RCC 7860 (cell line): Measurements from ENCODE around the gene SDHB.

Experiments
- DNase-seq: peaks from one replicate; pipeline ENCODE4 v3.0.0-alpha.2; 2015; ENCODE audit warnings: low spot score
- FAIRE-seq: peaks from 2 replicates; lab custom pipeline; 2012; peaks lifted over from hg19 to GRCh38; lab: Jason Lieb, UNC

SDHB gene

DNA sequence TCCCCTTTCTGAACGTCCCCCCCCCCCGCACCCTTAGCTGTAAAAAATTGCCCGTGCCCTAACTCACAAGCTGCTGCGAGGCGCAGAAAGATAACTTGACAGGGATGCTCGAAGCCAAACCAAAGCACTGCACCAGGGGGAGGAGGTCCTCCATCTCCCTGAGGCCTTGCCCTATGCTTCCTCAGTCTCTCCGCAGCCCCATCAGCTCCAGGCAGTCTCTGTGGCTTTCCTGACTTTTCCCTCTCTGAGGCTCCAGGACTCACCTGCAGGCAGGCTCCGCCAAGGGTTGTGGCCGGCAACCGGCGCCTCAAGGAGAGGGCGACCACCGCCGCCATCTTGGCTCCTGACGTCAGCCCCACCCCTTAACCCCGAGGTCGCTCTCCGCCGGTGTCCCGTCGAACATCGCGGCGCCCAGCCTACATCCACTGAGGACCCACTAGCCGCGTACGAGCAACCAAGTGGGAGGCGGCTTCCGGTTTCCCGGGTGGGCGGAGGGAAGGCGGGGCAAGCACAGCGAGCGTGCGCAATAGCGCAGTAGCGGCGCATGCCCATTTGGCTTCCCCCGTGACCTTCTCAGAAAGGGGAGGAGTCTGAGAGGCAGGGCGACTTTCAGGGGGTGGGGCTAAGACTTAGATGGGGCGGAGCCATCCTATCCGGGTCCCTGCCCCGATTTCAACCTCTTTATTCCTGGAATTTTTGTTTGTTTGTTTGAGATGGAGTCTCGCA lies at the start of gene SDHB:
TSS of gene SDHB (minus strand) at position 348 of the 726 bp plus-strand sequence. CDS start at position 335, 13 bp downstream.
- peak; percentile 95 for DNase-seq
- FAIRE-seq, result peak; percentile 93

DNA sequence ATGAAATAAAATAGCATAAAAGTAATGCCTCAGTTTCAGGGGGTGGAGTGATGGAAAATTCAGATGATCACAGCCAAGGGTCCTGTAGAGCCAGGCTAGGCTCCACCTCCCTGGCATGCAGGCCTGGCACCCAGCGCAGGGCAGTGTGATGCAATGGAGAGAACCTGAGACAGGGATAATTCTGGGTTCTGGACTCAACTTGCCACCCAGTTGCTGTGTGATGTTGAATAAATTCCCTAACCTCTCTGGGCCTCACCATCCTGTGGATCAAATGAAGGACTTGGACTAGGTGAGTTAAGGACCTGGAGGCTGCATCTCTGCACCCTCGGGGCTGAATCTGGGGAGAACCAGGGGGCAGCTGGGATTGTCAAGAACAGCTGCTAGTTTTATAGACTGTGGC lies 48.4 kb upstream of the SDHB start:
- FAIRE-seq (no peak), DNase-seq (no peak)

DNA sequence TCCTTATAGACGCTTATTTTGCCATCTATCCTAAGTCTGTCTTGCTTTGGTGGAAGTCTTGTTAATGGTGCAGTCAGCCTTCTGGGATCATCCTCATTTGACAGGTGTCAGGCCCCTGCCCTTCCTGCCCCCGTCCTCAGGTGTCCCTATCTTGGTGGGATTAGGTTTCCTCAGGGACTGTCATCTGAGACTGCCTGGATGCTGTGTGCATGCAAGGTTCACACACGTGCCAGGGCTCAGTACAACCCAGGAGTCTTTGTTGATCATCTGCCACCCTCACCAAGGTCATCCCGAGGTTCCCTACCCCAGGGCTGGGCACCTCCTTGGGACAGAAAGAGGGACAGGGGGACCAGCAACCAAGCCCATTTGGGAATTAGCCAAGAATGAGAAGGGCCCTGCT lies 47.4 kb upstream of the SDHB start:
- FAIRE-seq (no peak), DNase-seq (no peak)

DNA sequence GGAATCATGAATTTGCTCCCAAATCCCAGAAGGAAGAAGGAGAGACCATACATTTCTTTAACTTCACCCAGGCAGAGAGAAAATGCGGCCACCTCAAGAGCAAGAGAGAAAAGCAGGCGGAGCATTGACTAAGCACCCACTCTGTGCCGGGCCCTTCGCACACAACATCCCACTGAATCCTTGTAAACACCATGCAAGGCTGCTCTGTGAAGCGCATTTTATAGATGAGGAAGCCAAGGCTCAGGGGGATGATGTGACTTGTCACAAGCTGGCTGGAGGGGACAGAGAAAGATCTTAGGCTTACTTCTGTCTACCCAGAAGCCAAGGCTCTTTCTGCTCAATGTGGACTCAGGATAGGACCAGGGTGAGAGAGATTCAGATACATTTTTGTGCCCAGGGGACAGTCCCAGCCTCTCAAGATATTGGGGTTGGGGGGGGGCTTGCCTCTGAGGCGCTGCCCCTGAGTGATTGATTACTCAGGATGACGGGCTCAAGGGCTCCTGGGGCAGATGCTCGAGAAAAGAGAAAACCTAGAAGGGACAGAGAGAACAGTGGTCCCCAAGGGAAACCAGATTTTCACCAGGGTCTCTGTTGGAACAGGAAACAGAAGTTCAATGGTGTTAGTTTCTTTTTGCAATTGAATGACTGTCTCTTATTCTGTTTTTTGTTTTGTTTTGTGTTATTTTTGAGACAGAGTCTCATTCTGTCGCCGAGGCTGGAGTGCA lies 45.9 kb upstream of the SDHB start:
- no peak for FAIRE-seq
- DNase-seq, result no peak

DNA sequence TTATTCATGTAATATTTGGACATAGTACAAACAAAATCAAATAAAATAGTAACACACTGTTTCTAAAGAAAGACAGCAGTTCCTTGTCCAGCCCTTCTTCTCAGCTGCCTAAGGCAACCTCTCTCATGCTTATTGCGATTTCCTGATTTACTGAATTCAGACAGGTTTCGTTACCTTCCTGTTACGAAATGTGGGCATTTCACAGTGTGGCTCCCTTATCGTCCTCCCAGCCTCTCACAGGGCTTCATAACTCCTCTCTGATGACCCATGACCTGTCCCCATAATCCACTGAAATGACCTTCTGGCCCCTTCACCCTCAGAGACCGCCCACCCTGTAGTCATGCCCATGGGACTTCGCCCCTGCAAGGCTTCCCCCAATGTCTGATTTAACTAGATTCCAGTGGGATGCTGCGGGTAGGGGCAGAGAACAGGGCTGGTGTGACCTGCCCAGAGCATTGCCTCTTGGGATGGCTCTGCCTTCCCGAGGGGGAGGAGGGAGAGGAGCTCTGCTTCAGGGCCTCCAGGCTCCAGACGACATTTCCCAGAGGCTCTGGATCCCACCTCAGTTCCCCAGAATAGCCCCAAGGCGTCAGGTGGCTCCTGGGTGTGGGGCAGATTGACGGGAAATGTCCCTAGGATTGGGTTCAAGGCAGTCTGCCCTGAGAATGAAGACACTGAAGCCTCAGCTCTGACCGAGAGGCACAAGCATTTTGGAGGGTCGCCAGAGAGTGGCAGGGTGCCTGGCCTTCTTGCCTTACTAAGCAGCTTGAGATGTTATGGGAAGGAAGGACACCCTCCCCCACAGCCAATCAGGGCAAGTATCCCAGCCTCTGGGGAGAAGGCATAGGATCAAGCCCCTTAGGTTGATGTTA lies 44.9 kb upstream of the SDHB start:
- DNase-seq (no peak), FAIRE-seq (no peak)

DNA sequence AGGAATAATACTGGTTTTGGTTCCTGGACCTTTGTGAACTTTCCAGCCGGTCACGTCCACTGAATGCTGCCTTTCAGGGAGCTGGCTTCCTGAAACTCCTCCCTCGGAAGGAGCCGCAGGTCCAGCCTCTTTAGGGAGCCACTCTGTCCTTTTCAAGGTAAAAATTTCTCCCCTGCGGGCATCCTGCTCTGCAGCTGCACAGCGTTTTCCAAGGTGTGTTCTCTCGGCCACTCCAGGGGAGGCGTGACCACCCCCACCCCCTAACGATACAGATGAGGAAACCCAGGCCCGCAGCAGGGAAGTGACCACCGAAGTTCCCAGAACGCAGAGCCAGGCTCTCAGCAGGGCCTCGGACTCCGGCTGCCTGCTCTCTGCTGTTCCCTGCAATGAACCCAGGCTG lies 44.0 kb upstream of the SDHB start:
- FAIRE-seq (no peak), DNase-seq (no peak)

DNA sequence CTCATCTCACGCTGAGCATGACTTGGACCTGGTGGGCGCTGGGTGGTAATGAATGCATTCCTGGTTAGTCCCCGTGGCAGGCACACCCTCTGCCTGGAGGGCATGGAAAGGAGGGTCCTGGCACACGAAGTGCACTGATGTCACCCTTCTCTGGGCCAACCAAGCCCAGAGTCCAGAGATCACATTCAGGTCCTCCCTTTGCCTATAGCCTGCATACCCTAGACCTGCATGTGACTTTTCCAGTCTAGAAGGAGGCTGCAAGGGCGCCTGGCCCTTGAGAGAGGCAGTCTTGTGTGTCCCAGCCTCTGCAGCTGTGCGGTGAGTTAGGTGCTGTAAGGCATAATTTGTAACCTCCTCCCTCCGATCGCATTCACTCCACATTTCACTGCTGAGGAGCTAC lies 43.3 kb upstream of the SDHB start:
- FAIRE-seq (no peak), DNase-seq (no peak)

DNA sequence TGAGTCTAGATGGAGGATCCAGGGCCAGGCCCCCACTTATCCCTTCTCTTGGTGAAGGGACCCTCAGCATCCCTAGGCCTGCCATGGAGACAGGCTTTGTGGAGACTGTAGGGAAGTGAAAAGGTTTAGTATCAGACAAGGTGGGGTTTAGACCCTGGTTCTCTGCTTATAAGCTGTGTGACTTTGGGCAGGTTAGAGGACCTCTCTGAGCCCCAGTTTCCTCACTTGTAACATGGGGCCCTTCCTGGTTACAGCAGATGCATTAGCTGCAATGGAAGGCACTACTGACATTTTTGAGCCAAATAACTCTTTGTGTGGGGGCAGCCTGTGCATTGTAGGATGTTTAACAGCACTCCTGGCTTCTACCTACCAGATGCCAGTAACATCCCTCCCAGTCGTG lies 42.8 kb upstream of the SDHB start:
- DNase-seq (no peak), FAIRE-seq (no peak)

DNA sequence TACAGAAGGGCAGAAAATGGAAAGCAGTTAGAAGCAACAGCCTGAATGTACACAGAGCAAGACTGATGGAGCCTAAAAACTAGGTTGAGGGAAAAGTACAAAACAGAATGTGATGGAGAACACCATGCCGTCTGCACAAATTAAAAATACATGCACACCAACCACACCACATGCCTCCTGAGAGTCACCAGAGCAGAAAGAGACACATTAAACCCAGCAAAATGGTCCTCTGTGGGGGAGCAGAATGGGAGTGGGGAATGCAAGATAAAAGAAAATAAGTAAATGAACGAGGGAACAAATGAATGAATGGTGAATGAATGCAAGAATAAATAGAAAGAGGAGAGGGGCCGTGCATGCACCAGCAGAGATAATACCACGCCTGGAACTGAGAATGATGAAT lies 41.3 kb upstream of the SDHB start:
- DNase-seq (no peak), FAIRE-seq (no peak)

DNA sequence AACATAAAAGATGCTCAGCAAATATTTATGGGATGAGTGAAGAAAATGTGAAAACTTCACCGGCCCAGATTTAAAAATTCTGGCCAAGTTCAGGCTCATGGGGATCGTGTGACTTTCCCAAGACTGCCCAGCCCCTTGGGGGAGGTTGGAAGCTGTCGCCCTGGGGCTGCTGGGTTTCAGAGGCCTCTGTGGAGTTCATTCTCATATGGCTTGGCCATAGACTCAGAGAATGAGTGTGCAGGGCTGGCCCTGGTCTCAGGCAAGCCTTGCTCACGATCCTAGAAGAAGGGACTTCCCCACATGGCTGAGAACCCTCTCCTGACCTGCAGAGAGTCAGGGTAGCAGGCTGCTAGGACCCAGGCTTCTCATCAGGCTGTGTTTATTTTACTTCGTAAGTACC lies 40.8 kb upstream of the SDHB start:
- DNase-seq (no peak), FAIRE-seq (no peak)

DNA sequence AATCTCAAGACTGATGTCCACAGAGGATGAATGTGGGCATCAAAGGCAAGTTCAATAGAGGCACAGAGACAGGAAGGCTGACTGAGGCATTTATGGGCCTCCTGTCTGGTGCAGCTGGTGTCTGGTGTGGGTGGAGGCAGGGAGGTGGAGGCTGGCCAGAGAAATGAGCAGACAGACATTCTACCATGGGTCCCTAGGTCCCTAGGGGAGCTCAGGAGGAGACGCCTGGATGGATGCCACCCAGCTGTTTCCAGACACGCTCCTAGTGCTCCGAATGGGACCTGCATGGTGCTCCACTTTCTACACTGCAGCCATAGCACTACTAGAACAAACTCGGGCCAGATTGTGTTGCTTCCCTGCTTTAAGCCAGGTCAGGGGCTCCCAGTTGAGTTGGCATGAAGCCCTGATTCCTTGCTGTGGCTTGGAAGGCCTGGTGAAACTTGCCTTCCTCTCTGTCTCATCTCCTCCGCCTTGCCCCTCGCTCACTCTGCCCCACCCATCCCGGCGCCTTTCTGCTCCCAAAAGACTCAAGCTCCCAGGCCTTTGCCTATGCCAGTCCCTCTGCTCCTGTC lies 40.1 kb upstream of the SDHB start:
- FAIRE-seq, result no peak
- no peak for DNase-seq

DNA sequence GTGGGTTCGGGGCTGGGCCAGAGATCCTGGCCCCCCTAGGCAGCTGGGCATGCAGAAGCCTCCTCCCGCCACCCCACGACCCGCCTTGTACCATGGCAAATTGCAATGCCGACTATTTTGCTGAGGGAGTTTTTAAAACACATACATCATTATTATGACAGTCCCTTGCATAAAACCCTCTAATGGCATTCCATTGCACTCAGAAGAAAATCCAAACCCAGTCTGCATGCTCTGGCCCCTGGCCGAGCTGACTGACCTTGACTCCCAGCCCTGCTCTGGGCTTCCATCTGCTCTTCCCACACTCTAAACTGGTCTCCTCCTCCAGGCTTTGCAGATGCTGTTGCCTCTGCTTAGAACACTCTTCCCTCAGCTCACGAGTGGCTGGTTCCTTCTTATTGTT lies 37.4 kb upstream of the SDHB start:
- DNase-seq (no peak), FAIRE-seq (no peak)

DNA sequence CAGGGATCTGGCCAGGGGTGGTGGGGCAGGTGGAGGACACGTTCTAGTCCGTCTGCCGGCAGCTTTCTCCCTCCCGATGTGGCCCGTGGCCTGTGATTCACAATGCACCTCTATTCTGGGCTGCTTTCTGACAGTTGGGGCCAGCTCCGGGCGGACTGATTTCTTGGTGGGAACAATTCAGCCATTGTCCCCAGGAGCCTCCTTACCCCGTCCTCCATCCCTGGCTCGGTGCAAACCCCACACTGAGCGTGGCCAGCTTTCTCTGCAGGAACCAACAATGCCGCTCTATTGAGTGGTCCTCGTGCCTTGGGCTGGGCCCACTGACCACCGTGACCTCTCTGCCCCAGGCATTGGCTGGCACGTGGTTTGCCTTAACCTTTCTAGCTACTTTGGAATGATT lies 35.7 kb upstream of the SDHB start:
- no peak for FAIRE-seq
- no peak for DNase-seq

DNA sequence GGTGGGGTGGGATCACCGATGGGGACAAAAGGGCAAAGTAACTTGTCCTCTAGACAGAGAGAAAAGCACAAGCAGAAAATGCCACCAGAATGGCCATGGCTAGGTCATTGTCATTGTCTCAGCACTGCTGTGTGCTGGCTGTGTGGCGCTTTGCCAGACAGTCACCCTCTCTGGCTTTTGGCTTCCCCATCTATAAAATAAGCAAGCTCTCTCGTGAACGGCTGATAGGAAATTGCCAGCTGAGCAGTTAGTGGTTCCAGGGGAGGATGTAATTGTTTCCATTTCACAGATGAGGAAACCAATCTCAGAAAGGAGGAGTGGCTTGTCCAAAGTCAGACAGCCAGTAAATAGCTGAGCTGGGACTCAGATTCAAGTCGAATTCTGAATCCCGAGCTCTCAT lies 32.9 kb upstream of the SDHB start:
- no peak for DNase-seq
- no peak for FAIRE-seq

DNA sequence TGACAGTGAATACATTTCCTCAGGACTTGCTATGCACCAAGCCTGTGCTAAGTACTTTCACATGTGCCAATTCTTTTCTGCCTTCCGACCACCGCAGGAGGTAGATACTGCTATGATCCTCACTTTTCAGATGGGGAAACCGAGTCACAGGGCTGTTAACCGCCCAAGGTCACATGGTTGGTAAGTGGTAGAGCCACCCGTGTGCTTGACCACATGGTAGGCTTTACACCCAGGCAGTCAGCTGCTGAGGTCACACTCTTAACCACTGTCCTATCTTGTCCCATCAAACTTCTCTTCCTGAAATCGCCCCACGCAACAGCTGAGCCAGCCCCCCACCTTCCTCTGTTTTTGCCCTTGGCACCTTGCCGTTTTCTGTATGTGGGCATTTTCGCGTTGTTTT lies 31.0 kb upstream of the SDHB start:
- FAIRE-seq (no peak), DNase-seq (no peak)

DNA sequence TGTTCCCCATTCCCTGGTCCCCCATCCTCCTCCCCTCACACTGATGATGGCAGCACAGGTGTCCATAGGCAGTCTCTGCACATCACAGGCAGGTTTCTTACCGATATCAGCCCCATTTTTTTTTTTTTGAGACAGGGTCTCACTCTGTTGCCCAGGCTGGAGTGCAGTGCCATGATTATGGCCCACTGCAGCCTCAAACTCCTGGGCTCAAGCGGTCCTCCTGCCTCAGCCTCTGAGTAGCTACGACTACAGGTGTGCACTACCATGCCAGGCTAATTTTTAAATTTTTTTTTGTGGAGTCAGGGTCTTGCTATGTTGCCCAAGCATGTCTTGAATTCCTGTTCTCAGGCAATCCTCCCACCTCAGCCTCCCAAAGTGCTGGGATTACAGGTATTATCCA lies 28.9 kb upstream of the SDHB start:
- DNase-seq (no peak), FAIRE-seq (no peak)

DNA sequence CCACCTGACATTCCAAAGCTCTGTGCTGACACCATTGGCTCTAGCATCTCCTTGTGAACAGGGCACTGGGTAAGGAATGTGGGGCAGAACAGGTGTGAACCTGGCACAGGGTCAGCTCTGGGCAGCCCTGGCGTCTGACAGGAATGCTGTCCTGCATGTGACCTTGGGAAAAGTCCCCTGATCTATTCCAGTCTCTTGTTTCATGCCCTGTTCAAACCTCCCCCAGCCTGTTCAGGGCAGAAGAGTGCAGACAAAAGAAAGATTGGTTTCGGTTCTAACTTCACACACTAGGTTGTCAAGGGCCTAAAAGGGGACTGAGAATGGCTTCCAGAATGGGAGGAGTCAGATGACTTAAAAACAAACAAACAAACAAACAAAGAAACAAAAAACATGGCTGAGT lies 27.6 kb upstream of the SDHB start:
- DNase-seq, result no peak
- FAIRE-seq, result no peak

DNA sequence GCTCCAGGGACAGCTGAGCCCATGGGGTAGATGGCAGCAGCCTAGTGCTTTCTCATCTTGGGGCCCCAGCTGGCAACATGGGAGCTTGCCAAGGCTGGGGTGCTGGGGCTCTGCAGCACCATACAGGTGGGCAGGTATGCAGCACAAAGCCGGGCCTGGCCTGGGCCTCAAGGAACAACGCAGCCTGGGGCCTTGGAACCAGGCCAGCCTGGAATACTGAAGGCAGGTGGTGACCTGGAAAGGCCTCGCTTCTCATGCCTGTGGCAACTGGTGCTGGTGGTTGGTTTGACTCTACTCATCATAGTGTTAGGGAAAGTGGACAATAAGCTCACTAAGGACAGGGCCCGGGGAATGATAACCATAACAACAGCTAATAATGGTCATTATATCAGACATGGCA lies 27.0 kb upstream of the SDHB start:
- no peak for FAIRE-seq
- DNase-seq, result no peak

DNA sequence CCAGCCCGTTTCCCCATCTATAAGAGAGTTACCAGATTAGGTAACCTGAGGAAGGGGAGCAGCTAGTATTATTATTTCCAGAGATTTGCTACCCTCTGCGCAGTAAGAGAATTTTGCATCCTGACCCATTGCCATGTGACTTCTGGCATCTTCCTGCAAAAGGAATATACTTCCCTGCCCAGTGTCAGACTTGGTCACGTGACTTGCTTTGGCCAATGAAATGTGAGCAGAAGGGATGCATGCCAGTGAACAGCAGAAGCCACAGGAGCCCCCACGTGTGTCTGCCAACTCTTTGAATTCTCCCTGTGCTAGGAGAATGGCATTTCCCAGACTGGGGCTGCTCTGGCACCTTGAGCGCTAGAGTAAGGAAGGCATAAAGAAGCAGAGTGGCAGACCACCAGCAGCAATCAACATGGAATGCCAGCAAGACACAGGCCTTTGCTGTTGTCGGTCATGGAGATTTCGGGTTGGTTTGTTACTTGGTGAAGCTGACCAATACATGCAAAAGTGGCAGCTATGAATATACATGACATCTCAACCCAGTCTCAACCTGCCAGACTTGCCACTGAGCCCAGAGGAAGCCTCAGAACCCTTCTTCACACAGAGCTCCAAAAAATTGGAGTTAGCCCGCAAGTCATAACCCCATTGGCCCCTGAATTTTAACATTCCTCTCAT lies 26.4 kb upstream of the SDHB start:
- FAIRE-seq (no peak), DNase-seq (no peak)

DNA sequence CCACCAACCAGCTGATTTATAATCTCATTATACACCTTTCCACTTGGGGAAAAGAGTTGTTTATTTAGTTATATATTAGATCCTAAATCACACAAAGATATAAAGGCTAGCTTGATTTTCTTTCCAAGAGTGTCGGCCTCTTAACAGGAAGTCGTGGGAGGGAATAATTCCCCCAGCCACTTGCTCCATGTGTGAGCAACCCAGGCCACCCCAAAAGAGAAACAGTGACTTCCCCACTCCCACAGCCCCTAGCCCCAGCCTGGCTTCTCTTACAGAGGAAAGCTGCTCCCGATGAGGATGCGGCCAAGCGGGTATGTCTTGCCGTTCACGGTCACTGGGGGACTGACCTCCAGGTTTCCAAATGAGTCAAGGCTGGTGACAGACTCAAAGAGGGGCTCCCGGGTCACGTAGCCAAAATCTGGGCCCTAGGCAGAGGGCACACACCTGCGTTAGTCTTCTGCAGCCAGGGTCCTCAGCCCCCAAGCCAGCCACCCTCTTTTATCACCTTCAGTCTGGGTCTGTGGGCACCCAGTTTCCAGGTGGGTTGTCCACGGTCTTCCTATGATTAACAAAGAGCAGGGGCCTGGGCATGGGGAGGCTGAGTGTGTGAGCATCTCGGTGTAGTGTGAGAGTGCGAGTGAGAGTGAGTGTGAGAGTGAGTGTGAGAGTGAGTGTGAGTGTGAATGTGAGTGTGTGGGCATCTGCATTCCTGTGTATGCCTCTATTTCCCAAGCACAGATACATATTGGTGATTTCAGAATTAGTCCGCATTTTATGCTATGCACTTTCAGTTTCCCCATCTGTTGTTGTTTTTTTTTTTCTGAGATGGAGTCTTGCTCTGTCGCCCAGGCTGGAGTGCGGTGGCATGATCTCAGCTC lies 25.4 kb upstream of the SDHB start:
- no peak for FAIRE-seq
- DNase-seq, result no peak
